ENCODE results near the gene PDE6D. TPM values are rescaled to one million over a fixed set of nuclear protein-coding genes. Genes with fewer than 3 reads are reported as not detected.

The PDE6D gene
- 10 to 100 TPM; 20.0 to 59.4 (median 25.7) TPM for total RNA-seq

DNA sequence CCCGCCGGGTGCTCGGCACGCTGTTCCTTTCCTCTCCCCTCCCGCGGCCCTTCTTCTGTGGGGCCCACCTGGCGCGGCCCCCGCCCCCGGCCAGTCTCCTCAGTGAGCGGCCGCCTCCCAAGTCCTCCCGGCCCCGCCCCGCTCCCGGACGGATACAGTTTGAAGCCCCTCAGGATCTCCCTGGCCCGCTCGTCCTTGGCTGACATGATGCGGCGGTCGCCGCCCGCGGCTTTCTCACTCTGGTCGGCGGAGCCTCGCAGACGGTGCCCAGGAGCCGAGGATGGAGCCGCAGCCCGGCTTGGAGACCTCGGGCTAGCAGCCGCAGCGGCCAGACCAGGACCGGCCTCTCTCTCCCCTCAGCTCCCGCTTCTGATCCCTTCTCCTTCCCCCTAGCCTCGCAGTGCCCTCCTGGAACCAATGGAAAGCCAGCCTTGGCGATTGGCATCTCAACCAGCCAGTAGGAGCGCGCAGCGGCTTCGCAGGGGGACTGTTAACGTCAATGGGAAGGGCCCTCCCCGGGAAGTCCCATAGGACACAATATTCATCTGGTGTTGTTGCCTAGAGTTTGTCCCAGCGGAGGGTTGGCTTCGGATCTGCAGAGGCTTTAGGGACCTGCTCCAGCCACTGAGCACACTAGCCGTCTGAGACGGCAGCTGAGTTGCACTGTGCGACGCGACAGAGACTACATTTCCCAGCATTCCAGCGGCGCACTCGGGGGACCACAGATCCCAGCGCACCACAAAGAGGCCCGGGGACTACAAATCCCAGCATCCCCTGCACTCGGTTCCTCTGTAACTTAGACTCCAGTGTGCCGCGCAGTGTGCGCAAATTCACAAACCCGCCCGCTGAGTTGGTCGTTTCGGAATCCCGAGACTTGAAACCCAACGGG is at the start of gene PDE6D:
Gene PDE6D (minus strand): TSS at position 374 of the 889 bp plus-strand sequence. CDS start 168 bp downstream, at position 206.
- H3K36me3 ChIP-seq, result no peaks in the 10 kb centered on the region
- H3K27ac ChIP-seq, result peak within 1 kb of the TSS; percentile 77 to 94 (median 90)
- TF ChIP-seq, protein P1, sequence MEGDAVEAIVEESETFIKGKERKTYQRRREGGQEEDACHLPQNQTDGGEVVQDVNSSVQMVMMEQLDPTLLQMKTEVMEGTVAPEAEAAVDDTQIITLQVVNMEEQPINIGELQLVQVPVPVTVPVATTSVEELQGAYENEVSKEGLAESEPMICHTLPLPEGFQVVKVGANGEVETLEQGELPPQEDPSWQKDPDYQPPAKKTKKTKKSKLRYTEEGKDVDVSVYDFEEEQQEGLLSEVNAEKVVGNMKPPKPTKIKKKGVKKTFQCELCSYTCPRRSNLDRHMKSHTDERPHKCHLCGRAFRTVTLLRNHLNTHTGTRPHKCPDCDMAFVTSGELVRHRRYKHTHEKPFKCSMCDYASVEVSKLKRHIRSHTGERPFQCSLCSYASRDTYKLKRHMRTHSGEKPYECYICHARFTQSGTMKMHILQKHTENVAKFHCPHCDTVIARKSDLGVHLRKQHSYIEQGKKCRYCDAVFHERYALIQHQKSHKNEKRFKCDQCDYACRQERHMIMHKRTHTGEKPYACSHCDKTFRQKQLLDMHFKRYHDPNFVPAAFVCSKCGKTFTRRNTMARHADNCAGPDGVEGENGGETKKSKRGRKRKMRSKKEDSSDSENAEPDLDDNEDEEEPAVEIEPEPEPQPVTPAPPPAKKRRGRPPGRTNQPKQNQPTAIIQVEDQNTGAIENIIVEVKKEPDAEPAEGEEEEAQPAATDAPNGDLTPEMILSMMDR (IDR thresholded peaks at IDR 0.05), result no peak
- TF ChIP-seq POLR2A (IDR thresholded peaks at IDR 0.05), result peak; percentile 76 to 95
- peaks cover 0 to 35% (median 20%) of the 10 kb centered on the region in 4 donors for H3K4me1 ChIP-seq
- no peaks in the 10 kb centered on the region for H3K9me3 ChIP-seq
- H3K27me3 ChIP-seq, result no peaks in the 10 kb centered on the region
- peak within 1 kb of the TSS; percentile 87 to 99 (median 92) for H3K4me3 ChIP-seq
- peak; percentile 97 to 99 (median 99) for DNase-seq

DNA sequence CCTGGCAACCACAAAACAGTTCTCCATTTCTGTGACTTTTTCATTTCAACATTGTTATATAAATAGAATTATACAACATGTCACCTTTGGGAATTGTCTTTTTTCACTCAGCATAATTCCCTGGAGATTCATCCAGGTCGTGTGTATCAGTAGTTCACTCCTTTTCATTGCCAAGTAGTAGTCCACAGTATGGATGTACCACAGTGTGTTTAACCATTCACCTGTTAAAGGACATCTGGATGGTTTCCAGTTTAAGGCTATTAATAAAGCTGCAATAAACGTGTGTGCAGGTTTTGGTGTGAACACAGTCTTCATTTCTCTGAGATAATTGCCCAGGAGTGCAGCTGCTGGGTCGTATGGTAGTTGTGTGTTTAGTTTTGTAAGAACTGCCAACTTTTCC is 40.8 kb upstream of the PDE6D start:
- Histone ChIP-seq H3K4me3 (no peak overlapping the region), H3K4me1 (no peaks in the 10 kb centered on the region), H3K27ac (no peak overlapping the region), H3K27me3 (no peaks in the 10 kb centered on the region), H3K9me3 (no peaks in the 10 kb centered on the region), H3K36me3 (no peaks in the 10 kb centered on the region)
- TF ChIP-seq, protein P1 (IDR thresholded peaks at IDR 0.05), result no peak
- TF ChIP-seq POLR2A (IDR thresholded peaks at IDR 0.05), result no peak
- DNase-seq, result no peak

DNA sequence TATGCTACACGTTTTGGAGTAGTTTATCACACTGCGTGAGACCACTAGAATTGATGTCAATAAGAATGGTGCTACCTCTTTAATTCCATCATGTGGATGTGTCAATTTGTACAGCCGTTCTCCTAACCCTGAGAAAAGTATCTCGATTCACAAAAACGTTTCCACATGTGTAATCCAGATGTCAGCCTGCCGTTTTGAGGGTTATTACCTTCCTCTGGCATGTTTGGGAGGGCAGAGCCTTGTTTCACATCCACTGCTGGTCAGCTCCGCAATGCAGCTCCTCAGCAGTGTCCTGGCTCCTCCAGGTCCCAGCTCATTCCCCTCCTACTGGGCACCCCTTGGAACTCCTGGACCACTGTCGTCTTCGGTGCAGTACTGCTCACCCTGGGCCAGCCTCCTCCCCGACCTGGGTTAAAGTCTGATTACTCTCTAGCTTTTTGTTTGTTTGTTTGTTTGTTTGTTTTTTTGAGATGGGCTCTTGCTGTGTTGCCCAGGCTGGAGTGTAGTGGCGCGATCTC is 39.8 kb upstream of the PDE6D start:
- Histone ChIP-seq H3K4me1 (no peaks in the 10 kb centered on the region), H3K4me3 (no peak overlapping the region), H3K9me3 (no peaks in the 10 kb centered on the region), H3K36me3 (no peaks in the 10 kb centered on the region), H3K27ac (no peak overlapping the region), H3K27me3 (no peaks in the 10 kb centered on the region)
- no peak for DNase-seq
- TF ChIP-seq, protein P1 (IDR thresholded peaks at IDR 0.05), result no peak
- no peak for TF ChIP-seq POLR2A (IDR thresholded peaks at IDR 0.05)

DNA sequence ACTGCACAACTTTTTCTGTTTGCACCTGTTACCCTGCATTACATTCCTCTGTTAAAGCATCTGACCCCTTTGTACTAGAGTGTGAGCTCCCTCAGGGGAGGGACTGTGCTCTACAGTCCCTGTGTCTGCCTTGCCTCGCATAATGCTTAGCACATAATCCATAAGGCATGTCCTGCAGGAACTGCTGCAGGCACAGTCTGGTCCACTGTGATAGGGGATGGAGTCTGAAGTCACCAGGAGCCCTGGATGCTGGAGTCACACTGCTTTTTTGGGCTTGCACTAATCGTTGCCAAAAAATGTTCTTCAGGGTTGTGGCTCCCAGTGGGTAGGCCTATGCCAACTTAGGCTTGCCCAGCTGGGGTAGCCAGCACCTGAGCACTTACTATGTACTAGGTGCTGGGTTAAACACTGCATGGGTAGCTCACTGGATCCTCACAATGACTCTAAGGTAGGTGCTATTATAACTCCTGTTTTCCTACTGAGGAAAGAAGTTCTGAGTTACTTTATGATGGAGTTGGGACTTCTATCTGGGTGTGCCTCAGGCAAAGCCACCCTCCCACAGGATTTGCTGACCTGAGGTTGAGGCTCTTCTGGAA is 38.5 kb upstream of the PDE6D start:
- Histone ChIP-seq H3K27ac (no peak overlapping the region), H3K4me1 (no peaks in the 10 kb centered on the region), H3K27me3 (no peaks in the 10 kb centered on the region), H3K36me3 (no peaks in the 10 kb centered on the region), H3K4me3 (no peak overlapping the region), H3K9me3 (no peaks in the 10 kb centered on the region)
- TF ChIP-seq, protein P1 (IDR thresholded peaks at IDR 0.05), result no peak
- no peak for TF ChIP-seq POLR2A (IDR thresholded peaks at IDR 0.05)
- no peak for DNase-seq

DNA sequence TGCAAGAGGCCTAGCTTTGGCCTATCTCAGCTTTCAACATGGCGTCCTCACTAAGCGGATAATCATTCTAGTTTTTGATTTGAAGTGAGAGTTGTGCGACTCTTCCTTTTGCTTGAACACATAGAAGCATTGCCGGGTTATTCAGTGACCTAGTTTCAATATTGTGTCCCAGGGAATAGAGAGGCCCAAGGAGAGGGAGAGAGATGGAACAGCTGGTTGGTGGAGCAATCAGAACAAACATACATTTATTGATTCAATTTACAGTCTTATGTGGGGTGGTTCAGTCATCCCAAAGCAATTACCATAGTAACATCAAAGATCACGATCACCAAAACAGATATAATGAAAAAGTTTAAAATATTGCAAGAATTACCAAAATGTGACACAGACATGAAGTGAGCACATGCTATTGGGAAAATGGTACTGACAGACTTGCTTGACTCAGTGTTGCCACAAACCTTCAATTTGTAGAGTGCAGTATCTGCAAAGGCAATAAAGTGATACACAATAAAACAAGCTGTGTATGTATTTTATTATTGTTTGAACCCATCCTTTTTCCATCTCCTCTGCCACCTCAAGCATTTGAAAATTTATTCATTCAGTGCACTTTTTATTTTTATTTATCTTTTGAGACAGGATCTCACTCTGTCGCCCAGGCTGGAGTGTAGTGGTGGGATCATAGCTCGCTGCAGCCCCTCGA is 35.4 kb upstream of the PDE6D start:
- H3K36me3 ChIP-seq, result peaks cover 0 to 4% (median 0%) of the 10 kb centered on the region in 3 donors
- TF ChIP-seq, protein P1 (IDR thresholded peaks at IDR 0.05), result no peak
- no peak for TF ChIP-seq POLR2A (IDR thresholded peaks at IDR 0.05)
- H3K9me3 ChIP-seq, result no peaks in the 10 kb centered on the region
- H3K4me1 ChIP-seq, result no peaks in the 10 kb centered on the region
- H3K27me3 ChIP-seq, result no peaks in the 10 kb centered on the region
- H3K27ac ChIP-seq, result no peak overlapping the region
- H3K4me3 ChIP-seq, result no peak overlapping the region
- DNase-seq, result no peak
